ENCODE results near the gene CCDC170.
A peak's percentile ranks its signal among the peaks of the same experiment; 100 is the strongest.

CCDC170 gene

DNA sequence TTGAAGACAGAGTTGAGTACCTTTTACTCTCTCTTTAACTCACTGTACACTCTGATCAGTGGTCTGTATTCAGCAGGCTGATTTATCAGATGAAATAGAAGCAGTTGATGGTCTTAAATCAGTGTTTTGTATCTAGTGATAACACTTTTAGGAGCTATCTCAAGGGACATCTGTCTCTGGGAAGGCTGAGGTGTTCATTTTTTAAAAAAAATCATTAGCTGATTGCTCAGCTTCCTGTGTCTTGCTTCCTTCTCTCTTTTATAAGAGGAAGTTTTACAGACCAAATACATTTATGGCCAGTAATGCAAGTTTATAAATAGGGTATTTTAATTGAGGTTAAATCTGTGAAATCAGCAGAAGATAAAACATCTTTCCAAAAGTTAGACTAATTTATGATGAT, 12.0 kb upstream of the CCDC170 start:
- Mint-ChIP-seq H3K27me3 (no peaks in the 10 kb centered on the region), H3K4me1 (ENCODE audit: low read depth) (peaks cover 22% of the 10 kb centered on the region), H3K36me3 (ENCODE audit: low read depth) (no peaks in the 10 kb centered on the region), H3K27ac (peak overlapping the region; percentile 29), H3K4me3 (no peak overlapping the region), H3K9me3 (no peaks in the 10 kb centered on the region)
- DNase-seq: no peak

DNA sequence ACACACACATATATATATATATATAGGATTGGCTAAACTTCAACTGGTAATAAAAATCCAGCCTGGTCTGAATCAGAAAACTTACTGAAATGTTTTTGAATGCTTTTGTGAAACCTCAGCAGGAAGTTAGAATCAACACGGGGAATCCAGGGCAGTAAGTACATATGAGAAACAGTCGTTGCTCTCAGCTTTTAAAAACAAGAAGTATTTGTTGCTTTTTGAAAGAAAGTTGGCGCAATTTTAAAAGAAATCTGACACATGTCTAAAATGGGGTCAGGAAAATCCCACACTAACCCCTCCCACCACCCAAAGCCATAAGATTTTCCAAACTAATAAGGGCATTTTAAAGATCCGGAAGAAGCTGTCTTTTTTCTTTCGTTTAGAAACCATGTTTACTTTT, 11.5 kb upstream of the CCDC170 start:
- peaks cover 22% of the 10 kb centered on the region for H3K4me1 Mint-ChIP-seq (ENCODE audit: low read depth)
- H3K9me3 Mint-ChIP-seq: no peaks in the 10 kb centered on the region
- H3K4me3 Mint-ChIP-seq: peak overlapping the region; percentile 59
- no peaks in the 10 kb centered on the region for H3K27me3 Mint-ChIP-seq
- H3K27ac Mint-ChIP-seq: peak overlapping the region; percentile 90
- H3K36me3 Mint-ChIP-seq (ENCODE audit: low read depth): no peaks in the 10 kb centered on the region
- DNase-seq: no peak

DNA sequence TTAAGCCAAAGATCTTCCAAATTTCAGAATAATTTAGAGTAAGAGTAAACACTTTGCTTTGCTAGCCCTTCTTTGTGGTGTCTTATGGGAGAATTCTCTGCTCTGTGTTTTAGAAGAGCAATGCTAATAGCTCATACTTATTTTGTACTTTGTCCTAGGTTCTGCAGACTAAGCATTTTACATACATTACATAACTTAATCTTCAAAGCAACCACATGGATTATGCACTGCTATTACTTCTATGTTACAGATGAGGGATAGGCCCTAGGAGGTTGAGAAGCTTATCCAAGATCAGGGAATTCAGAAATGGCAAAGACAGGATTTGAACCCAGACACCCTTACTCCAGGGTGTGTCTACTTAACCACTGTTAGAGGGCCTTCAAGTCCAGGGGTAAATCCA, 9.8 kb upstream of the CCDC170 start:
- H3K36me3 Mint-ChIP-seq (ENCODE audit: low read depth): no peaks in the 10 kb centered on the region

DNA sequence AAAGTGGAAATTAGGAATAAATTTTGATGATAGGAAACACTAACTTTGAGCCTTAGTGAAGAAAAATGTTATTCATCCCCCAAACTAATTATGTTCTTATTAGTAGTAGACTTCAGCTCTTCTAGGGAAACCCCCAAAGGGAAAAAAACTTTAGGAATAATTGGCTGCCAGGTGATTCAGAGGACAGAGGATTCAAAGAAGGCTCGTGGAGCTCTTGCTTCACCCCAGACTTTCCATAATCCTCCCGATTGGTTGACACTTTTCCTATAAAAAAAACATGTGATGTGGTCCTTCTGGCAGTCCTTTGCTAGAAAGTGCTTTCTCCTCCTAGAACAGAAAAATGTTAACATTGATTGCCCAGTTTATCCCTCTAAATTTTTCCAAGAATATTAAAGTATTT, 5.6 kb upstream of the CCDC170 start:
- Mint-ChIP-seq H3K4me1 (ENCODE audit: low read depth) (peaks cover 5% of the 10 kb centered on the region), H3K27ac (no peak overlapping the region), H3K9me3 (no peaks in the 10 kb centered on the region), H3K36me3 (ENCODE audit: low read depth) (no peaks in the 10 kb centered on the region), H3K4me3 (no peak overlapping the region), H3K27me3 (peaks cover 17% of the 10 kb centered on the region)
- no peak for DNase-seq

More for the DNA sequence above, 9.8 kb upstream of the CCDC170 start:
- H3K4me1 Mint-ChIP-seq (ENCODE audit: low read depth): peaks cover 22% of the 10 kb centered on the region
- no peak overlapping the region for H3K4me3 Mint-ChIP-seq
- no peak overlapping the region for H3K27ac Mint-ChIP-seq
- no peaks in the 10 kb centered on the region for H3K27me3 Mint-ChIP-seq
- no peak for DNase-seq
- no peaks in the 10 kb centered on the region for H3K9me3 Mint-ChIP-seq

DNA sequence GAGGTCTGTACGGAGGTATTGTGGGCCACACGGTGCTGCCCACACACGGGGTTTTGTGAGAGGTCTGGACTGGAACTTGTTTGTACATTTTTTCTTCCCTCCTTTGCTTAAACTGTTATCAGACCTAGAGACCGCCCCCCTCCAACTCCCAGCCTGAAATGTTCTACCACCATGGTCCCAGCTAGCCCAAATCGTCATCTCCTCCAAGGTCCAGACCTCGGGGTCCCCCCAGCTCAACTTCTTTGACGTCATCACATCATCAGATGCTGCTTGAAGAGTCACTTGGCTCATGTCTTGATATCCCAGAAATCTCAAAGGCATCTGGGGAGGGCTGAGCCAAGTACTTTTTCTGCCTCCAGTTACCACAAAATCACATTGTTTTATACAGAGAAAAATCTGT, 2.8 kb upstream of the CCDC170 start:
- no peak overlapping the region for H3K27ac Mint-ChIP-seq
- H3K4me3 Mint-ChIP-seq: no peak overlapping the region
- H3K4me1 Mint-ChIP-seq (ENCODE audit: low read depth): peaks cover 10% of the 10 kb centered on the region
- peaks cover 41% of the 10 kb centered on the region for H3K27me3 Mint-ChIP-seq
- H3K36me3 Mint-ChIP-seq (ENCODE audit: low read depth): no peaks in the 10 kb centered on the region
- no peaks in the 10 kb centered on the region for H3K9me3 Mint-ChIP-seq
- no peak for DNase-seq

DNA sequence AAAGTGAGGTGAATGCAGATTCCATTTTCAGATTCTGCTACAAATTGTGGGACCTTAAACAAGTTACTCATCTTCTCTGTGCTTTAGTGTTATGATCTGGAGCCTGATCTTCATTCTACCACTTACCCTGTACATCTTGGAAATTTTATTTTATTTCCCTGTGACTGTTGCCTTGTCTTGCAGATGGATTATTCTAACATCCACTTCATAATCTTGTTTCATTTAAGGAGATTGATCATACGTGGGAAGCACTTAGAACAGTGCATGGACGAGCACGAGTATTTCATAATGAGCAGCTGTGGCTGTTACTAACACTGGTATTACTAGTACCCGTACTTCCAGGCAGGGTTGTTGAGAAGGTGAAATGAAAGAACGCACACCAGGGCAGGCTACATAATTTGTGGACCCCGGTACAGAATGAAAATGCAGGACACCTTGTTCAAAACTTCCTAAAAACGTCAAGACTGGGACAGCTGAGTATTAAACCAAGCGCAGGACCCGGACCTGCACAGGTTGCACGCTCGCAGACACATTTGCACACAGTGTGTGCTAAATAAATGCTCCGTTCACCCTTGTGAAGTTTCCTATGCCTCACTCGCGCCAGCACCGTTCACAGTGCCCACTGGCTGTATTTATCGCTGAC, 535 bp upstream of the CCDC170 start:
- H3K4me3 Mint-ChIP-seq: peak overlapping the region; percentile 45
- DNase-seq: no peak
- H3K27me3 Mint-ChIP-seq: peaks cover 56% of the 10 kb centered on the region
- H3K9me3 Mint-ChIP-seq: no peaks in the 10 kb centered on the region
- H3K27ac Mint-ChIP-seq: no peak overlapping the region
- H3K36me3 Mint-ChIP-seq (ENCODE audit: low read depth): no peaks in the 10 kb centered on the region
- peaks cover 11% of the 10 kb centered on the region for H3K4me1 Mint-ChIP-seq (ENCODE audit: low read depth)

DNA sequence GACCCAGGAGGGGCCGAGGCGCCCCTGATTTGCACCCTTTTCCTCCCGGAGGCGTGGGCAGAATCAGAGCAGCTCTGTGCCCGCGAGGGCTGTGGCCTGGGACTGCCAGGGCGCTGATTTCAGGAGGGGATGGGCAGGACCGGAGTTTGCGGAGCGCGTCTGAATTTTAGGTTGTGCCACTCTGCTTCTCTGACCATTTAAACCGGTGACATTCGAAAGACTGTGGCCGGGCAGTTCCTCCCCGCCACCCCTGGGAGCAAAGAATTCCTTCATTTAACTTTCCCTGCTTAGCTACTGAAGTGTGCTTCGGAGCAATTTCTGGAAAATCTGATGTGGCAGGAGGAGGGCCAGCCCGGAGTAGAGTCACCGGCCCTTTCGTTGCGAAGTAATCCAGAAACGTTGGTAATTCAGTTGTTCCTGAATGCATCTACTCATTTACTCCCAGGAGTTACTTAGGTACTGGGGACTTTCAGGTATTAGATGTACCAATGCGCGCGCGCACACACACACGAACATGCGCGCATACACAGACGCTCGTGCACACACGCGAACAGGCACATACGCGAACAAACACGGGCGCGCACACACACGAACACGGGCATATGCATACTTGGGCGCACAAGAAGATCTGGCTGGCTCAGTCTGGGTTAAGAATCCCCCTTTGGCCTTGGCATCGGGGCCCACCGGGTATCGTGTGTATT, 568 bp downstream of the CCDC170 start:
- Mint-ChIP-seq H3K36me3 (ENCODE audit: low read depth) (no peaks in the 10 kb centered on the region), H3K27ac (no peak overlapping the region), H3K4me1 (ENCODE audit: low read depth) (peaks cover 15% of the 10 kb centered on the region), H3K9me3 (no peaks in the 10 kb centered on the region), H3K4me3 (peak overlapping the region; percentile 69), H3K27me3 (peaks cover 56% of the 10 kb centered on the region)
- peak; percentile 37 for DNase-seq

DNA sequence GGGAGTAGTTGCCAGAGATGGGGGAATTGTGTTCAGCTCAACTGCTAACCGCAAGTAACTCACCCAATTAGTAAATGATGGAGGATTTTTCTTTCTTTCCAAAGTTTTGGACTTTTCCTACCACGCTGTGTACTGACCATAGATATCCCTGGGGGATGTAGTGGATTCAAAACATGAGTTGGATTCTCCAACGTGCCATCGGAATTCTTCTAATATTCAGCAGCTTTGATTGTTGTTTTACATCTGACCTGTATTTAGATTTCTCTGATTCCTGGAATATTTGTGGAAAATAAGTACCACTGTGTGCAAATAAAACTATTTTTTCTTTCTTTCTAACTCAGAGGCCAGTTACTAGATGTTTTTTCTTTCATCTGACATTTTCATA, 1.1 kb downstream of the CCDC170 start:
- no peaks in the 10 kb centered on the region for H3K36me3 Mint-ChIP-seq (ENCODE audit: low read depth)
- no peak overlapping the region for H3K27ac Mint-ChIP-seq
- H3K4me1 Mint-ChIP-seq (ENCODE audit: low read depth): peaks cover 15% of the 10 kb centered on the region
- H3K27me3 Mint-ChIP-seq: peaks cover 60% of the 10 kb centered on the region
- DNase-seq: no peak
- H3K4me3 Mint-ChIP-seq: peak overlapping the region; percentile 69
- no peaks in the 10 kb centered on the region for H3K9me3 Mint-ChIP-seq

DNA sequence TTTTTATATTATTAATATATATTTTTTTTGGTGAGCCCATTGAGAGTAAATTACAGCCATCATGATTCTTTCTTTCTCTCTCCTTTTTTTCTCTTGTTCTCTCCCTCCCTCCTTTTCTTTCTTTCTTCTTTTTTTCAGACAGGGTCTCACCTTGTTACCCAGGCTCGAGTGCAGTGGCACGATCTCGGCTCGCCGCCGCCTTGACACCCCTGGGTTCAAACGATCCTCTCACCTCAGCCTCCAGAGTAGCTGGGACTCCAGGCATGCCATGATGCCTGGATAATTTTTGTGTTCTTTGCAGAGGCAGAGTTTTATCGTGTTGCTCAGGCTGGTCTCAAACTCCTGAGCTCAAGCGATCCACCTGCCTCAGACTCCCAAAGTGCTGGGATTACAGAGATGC, 1.6 kb downstream of the CCDC170 start:
- no peaks in the 10 kb centered on the region for H3K9me3 Mint-ChIP-seq
- no peak overlapping the region for H3K27ac Mint-ChIP-seq
- no peak overlapping the region for H3K4me3 Mint-ChIP-seq
- peaks cover 15% of the 10 kb centered on the region for H3K4me1 Mint-ChIP-seq (ENCODE audit: low read depth)
- DNase-seq: no peak
- peaks cover 63% of the 10 kb centered on the region for H3K27me3 Mint-ChIP-seq
- H3K36me3 Mint-ChIP-seq (ENCODE audit: low read depth): no peaks in the 10 kb centered on the region

DNA sequence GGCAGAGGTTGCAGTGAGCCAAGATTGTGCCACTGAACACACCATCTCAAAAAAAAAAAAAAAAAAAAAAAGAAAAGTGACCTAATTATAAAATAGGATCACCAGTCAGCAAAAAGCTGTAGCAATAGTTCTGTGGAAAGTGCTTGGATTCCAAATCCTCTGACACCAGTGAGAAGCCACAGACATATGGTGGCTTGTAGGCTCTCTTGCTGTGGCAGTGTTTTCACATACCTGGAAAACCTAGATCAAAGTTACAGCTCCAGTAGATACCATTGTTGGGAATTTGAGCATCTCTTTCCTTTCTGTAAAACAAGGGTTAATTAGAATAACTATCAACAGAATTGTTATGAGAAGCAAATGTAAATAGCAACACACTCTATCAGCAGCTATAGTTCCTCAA, 4.1 kb downstream of the CCDC170 start:
- Mint-ChIP-seq H3K9me3 (no peaks in the 10 kb centered on the region), H3K36me3 (ENCODE audit: low read depth) (no peaks in the 10 kb centered on the region), H3K4me3 (no peak overlapping the region), H3K27ac (no peak overlapping the region), H3K27me3 (peaks cover 50% of the 10 kb centered on the region), H3K4me1 (ENCODE audit: low read depth) (peaks cover 15% of the 10 kb centered on the region)
- no peak for DNase-seq

DNA sequence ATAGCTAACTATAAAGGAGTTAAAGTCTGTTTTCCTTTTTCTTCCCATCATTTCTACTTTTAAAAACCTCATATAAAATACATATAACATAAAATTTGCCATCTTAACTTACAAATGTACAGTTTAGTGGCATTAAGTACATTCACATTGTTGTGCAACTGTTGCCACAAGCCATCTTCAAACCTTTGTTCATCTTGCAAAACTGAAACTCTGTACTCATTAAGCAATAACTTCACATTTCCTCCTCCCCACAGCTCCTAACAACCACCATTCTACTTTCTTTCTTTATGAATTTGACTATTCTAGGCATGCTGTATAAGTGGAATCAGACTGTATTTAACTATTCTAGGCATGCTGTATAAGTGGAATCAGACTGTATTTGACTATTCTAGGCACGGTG, 4.5 kb downstream of the CCDC170 start:
- Mint-ChIP-seq H3K4me3 (no peak overlapping the region), H3K4me1 (ENCODE audit: low read depth) (peaks cover 14% of the 10 kb centered on the region), H3K36me3 (ENCODE audit: low read depth) (no peaks in the 10 kb centered on the region), H3K27me3 (peaks cover 45% of the 10 kb centered on the region), H3K27ac (no peak overlapping the region), H3K9me3 (no peaks in the 10 kb centered on the region)
- no peak for DNase-seq

DNA sequence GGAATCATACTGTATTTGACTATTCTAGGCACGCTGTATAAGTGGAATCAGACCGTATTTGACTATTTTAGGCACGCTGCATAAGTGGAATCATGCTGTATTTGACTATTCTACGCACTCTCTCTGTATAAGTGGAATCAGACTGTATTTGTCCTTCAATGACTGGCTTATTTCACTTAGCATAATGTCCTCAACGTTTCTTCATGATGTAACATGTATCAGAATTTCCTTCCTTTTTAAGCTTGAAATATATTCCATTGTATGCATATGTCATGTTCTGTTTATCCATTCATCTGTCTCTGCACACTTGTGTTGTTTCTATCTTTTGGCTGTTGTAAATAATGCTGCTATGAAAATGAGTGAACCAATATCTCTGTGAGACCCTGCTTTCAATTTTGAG, 5.7 kb downstream of the CCDC170 start:
- no peaks in the 10 kb centered on the region for H3K9me3 Mint-ChIP-seq
- no peaks in the 10 kb centered on the region for H3K36me3 Mint-ChIP-seq (ENCODE audit: low read depth)
- H3K4me3 Mint-ChIP-seq: no peak overlapping the region
- H3K27ac Mint-ChIP-seq: no peak overlapping the region
- H3K27me3 Mint-ChIP-seq: peaks cover 37% of the 10 kb centered on the region
- peaks cover 9% of the 10 kb centered on the region for H3K4me1 Mint-ChIP-seq (ENCODE audit: low read depth)
- no peak for DNase-seq

DNA sequence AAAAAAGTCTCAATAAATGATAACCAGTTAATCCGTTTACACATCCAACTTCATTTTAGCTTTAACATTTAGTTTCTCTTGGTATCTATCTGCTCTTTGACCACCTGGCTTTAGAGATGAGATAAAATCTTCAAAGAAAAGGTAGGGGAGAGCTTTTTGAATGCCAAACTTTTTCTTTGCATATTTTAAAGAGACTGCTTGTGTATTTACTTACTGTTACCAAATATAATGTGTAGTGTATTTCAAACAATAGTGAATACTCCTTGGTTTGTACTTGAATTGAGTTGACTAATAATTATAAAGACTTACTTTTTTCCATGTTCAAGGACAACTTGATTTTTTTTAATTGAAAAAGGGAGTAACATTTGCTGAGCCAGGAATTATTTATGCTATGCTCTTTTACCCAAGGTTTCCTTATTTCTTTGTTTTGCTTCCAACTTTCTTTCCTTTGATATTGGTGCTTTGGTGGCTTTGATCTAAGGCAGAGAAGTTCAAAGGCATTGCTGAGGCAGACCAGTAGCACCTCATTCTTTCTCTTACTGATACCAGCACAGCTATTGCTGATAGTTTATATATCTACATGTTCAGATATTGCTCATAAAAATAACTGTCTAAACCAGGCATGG, 7.8 kb downstream of the CCDC170 start:
- no peak overlapping the region for H3K27ac Mint-ChIP-seq
- no peaks in the 10 kb centered on the region for H3K36me3 Mint-ChIP-seq (ENCODE audit: low read depth)
- no peaks in the 10 kb centered on the region for H3K9me3 Mint-ChIP-seq
- H3K27me3 Mint-ChIP-seq: peaks cover 16% of the 10 kb centered on the region
- peaks cover 6% of the 10 kb centered on the region for H3K4me1 Mint-ChIP-seq (ENCODE audit: low read depth)
- H3K4me3 Mint-ChIP-seq: no peak overlapping the region
- DNase-seq: no peak

DNA sequence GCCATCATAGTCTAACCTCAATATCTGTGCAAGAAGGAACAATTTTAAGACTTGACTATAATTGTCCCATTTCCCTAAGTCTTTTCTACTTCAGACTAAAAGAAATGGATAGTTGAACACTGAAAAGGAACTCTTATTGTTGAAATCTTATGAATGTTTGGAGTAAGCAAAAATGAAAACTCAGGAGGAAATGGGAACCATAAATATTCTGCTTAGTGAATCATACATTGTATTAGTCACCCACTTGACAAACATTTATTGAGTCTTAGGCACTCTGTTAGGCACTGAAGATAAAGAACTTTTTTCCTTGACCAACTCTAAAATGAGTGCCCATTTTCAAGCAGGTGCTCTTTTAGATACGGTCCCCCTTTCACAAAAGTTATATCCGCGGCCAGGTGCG, 8.7 kb downstream of the CCDC170 start:
- Mint-ChIP-seq H3K4me1 (ENCODE audit: low read depth) (peaks cover 6% of the 10 kb centered on the region), H3K9me3 (no peaks in the 10 kb centered on the region), H3K27ac (no peak overlapping the region), H3K36me3 (ENCODE audit: low read depth) (no peaks in the 10 kb centered on the region), H3K4me3 (no peak overlapping the region), H3K27me3 (peaks cover 7% of the 10 kb centered on the region)
- DNase-seq: no peak

DNA sequence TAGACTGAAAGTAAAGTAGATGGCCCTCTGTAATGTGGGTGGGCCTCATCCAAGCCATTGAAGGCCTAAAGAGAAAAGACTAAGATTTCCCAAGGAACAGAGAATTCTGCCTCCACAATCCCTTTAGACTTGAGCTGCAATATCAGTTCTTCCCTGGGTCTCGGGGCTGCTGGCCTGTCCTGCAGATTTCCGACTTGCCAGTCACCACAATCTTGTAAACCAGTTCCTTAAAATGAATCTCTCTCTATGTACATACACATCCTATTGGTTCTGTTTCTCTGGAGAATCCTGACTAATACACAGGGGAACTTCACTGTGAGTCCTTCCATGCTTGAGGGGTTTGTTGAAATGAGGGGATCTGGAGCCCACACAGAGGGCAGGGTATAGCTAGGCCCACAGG, 12.9 kb downstream of the CCDC170 start:
- no peak for DNase-seq
- H3K4me1 Mint-ChIP-seq (ENCODE audit: low read depth): no peaks in the 10 kb centered on the region
- H3K27me3 Mint-ChIP-seq: no peaks in the 10 kb centered on the region
- H3K4me3 Mint-ChIP-seq: no peak overlapping the region
- H3K27ac Mint-ChIP-seq: no peak overlapping the region
- no peaks in the 10 kb centered on the region for H3K9me3 Mint-ChIP-seq
- H3K36me3 Mint-ChIP-seq (ENCODE audit: low read depth): no peaks in the 10 kb centered on the region

Measured in activated T-cell treated with anti-CD3 and anti-CD28 coated beads, Interleukin-2, amount 50 U/mL, for 24 hours (primary cell).